Lower leg skin (tissue), 3 donors: ENCODE measurements around the gene HEPACAM.

Experiments
- CTCF ChIP-seq, 3 donors: fragments of 450-650 bp; IDR thresholded peaks; one replicate each; pipeline ENCODE4 v1.5.1; 2016; ENCODE audit warnings: antibody characterized with exemption in 3 of 3, mild to moderate bottlenecking in 3 of 3, moderate library complexity in 2 of 3
- POLR2A ChIP-seq, 2 donors: fragments of 450-650 bp; IDR thresholded peaks; one replicate each; pipeline ENCODE4 v1.6.1; 2016 to 2017; ENCODE audit warnings: antibody characterized with exemption in 2 of 2, mild to moderate bottlenecking in 1 of 2, moderate library complexity in 1 of 2

- TF ChIP-seq CTCF (IDR thresholded peaks at IDR 0.05) (no peak), POLR2A (IDR thresholded peaks at IDR 0.05) (no peak)
These were observed 58.3 kb downstream of the HEPACAM start for GRCh38 chr11:124877631-124877909.
